ENCODE results near the gene RPS26. TPM values are rescaled to one million over a fixed set of nuclear protein-coding genes. Genes with fewer than 3 reads are reported as not detected.

RPS26 gene
- total and polyA plus RNA-seq, 9 of the 15 experiments (the other 6 are each of a cell fraction or from before 2014, with no cell fraction given), result 70.2 to 1,589 (median 852) TPM

GRCh38 chr12:56078931-56079722 is 37.4 kb downstream of the RPS26 start (continued):
- TF ChIP-seq BCLAF1 (IDR thresholded peaks at IDR 0.05; ENCODE audit: borderline replicate concordance in 1 of 2, control insufficient read depth in 1 of 2, low read depth in 2 of 2, low read length in 1 of 2) (no peak), SRSF9 (IDR thresholded peaks at IDR 0.05; ENCODE audit: borderline replicate concordance, low read depth, low read length) (no peak), CAMTA2 (CRISPR knock-in tag; conservative IDR thresholded peaks at IDR 0.05) (no peak), ZNF197 (CRISPR knock-in tag; IDR thresholded peaks at IDR 0.05; ENCODE audit: low read depth) (no peak), IRF2 (CRISPR knock-in tag; IDR thresholded peaks at IDR 0.05) (no peak), THRB (CRISPR knock-in tag; conservative IDR thresholded peaks at IDR 0.05) (no peak), BCOR (IDR thresholded peaks at IDR 0.05) (0 out of 2 replicates have a peak, but pooled peaks have one; percentile 29), MEF2A (IDR thresholded peaks at IDR 0.05; ENCODE audit: control insufficient read depth, low read depth, low read length) (no peak), ZNF449 (CRISPR knock-in tag; IDR thresholded peaks at IDR 0.05) (no peak), CLOCK (CRISPR knock-in tag; IDR thresholded peaks at IDR 0.05; ENCODE audit: borderline replicate concordance) (no peak), FOXM1 (IDR thresholded peaks at IDR 0.05; ENCODE audit: low read depth) (no peak), FOXM1 (CRISPR knock-in tag; IDR thresholded peaks at IDR 0.05; ENCODE audit: low read depth) (no peak), SIX5 (IDR thresholded peaks at IDR 0.05; ENCODE audit: borderline replicate concordance in 1 of 2, insufficient read depth in 1 of 2, low read depth in 1 of 2, low read length in 2 of 2) (no peak), CGGBP1 (CRISPR knock-in tag; IDR thresholded peaks at IDR 0.05) (no peak), RBM34 (IDR thresholded peaks at IDR 0.05; ENCODE audit: borderline replicate concordance, insufficient read depth, low read length) (no peak), GABPA (tag; conservative IDR thresholded peaks at IDR 0.05; ENCODE audit: low read depth) (no peak)
